ENCODE measurements around the gene LTV1. TPM values are rescaled to one million over a fixed set of nuclear protein-coding genes. Genes with fewer than 3 reads are reported as not detected.
A peak's percentile ranks its signal among the peaks of the same experiment; 100 is the strongest.

Gene LTV1
- total RNA-seq, 6 experiments from 2014 or later = 5.7 to 15.1 (median 11.0) TPM

DNA sequence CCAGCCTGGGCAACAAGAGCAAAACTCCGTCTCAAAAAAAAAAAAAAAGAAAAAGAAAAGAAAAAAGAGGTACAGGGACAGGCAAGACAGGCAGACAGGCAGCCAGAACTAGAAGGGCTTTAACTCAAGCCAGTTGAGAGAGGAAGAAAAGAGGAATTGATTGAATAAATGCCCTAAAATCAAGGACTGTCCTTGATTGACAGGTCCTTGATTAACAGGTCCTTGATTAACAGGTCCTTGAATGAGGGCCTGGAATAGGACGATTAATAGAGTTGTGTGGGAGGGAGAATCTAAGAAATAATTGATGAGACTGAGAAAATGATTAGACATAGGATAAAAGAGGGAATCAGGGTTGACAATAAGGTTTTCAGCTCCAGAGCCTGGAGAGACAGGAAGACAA, 57.2 kb downstream of the LTV1 start:
- no peaks in the 10 kb centered on the region for H3K27me3 ChIP-seq
- WGBS (ENCODE audit: insufficient coverage, low coverage, low lambda C conversion rate, missing lambda C conversion rate) = 73% methylated on average over 2 of the region's 2 CpGs
- intact Hi-C loops (cut with DNase I) = no loop called here
- no peak overlapping the region for H3K4me3 ChIP-seq
- H3K36me3 ChIP-seq = no peaks in the 10 kb centered on the region
- no peaks in the 10 kb centered on the region for H3K4me1 ChIP-seq
- H3K27ac ChIP-seq = no peak overlapping the region
- TF ChIP-seq, protein P1, sequence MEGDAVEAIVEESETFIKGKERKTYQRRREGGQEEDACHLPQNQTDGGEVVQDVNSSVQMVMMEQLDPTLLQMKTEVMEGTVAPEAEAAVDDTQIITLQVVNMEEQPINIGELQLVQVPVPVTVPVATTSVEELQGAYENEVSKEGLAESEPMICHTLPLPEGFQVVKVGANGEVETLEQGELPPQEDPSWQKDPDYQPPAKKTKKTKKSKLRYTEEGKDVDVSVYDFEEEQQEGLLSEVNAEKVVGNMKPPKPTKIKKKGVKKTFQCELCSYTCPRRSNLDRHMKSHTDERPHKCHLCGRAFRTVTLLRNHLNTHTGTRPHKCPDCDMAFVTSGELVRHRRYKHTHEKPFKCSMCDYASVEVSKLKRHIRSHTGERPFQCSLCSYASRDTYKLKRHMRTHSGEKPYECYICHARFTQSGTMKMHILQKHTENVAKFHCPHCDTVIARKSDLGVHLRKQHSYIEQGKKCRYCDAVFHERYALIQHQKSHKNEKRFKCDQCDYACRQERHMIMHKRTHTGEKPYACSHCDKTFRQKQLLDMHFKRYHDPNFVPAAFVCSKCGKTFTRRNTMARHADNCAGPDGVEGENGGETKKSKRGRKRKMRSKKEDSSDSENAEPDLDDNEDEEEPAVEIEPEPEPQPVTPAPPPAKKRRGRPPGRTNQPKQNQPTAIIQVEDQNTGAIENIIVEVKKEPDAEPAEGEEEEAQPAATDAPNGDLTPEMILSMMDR (IDR thresholded peaks at IDR 0.05) = no peak
- no peak for TF ChIP-seq POLR2A (IDR thresholded peaks at IDR 0.05)
- DNase-seq = no peak
- ATAC-seq = no peak
- no peaks in the 10 kb centered on the region for H3K9me3 ChIP-seq

DNA sequence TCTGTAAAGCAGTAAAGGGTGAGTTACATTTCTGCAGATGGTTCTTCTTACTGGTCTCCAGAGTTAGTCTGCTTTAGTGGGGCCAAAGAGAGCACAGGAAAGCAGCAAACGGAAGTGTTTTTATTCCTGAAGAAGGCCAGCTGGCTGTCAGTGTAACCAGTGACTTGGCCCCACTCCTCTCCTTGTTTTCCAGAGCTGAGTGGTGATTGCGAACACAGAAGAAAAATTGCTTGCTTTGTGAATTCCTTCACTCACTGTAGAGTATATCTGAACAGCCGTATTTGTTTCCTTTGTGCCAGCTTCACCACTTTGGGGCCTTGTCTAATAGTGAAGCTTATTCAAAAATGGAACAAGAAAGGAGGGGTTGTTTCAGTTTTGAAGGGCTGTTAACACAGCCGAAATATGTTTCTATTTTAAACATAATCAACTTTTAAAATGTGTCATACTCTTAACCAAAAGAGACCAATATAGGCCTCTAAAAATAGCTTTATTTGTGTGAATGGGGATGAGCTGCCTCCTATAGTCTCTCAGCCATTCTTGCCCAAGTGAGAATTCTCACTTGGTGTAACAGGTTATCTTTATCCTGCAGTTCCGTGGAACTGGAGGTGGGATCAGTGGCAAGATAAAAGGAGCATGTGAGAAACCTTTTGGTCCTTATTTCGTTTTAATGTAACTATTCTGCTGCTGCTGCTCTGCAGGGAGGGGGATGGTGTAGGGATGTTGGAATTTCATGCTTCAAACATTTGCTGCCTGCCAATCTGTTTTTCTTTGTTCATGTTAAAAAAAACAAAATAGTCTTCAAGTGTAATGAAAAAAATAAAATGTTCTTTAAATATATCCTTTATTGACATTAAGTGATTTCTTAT, 59.0 kb downstream of the LTV1 start:
- intact Hi-C loops (cut with DNase I) = no loop called here
- Histone ChIP-seq H3K27me3 (no peaks in the 10 kb centered on the region), H3K4me3 (no peak overlapping the region), H3K4me1 (no peaks in the 10 kb centered on the region), H3K9me3 (no peaks in the 10 kb centered on the region), H3K36me3 (no peaks in the 10 kb centered on the region), H3K27ac (no peak overlapping the region)
- DNase-seq (no peak), ATAC-seq (peak; percentile 27 to 64 (median 49))
- TF ChIP-seq, protein P1 (IDR thresholded peaks at IDR 0.05) = no peak
- no peak for TF ChIP-seq POLR2A (IDR thresholded peaks at IDR 0.05)
- WGBS (ENCODE audit: insufficient coverage, low coverage, low lambda C conversion rate, missing lambda C conversion rate) = 38% methylated on average over 5 of the region's 6 CpGs

DNA sequence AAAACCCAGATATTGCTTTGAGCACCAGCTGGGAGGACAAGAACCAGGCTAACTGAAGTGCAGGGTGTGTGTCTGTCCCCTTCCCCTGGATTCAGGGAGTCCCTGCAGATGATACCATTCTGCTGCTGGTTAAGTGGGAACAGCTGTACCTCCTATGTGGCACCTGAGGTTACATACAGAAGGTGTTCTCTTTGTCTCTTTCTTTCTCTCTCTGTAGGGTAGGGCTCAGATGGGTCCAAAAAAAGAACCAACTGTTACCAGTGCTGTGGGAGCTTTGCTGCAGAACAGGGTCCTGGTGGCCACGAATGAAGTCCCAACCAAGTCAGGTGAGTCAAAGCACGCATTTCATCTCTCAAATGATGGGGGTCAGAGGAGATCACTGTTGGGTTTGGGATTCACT, 59.7 kb downstream of the LTV1 start:
- no peak overlapping the region for H3K27ac ChIP-seq
- WGBS (ENCODE audit: insufficient coverage, low coverage, low lambda C conversion rate, missing lambda C conversion rate) = no CpG with 5 or more reads among the region's 2 CpGs
- H3K36me3 ChIP-seq = no peaks in the 10 kb centered on the region
- H3K27me3 ChIP-seq = no peaks in the 10 kb centered on the region
- intact Hi-C loops (cut with DNase I) = no loop called here
- H3K4me1 ChIP-seq = no peaks in the 10 kb centered on the region
- no peak for DNase-seq
- H3K9me3 ChIP-seq = no peaks in the 10 kb centered on the region
- TF ChIP-seq, protein P1 (IDR thresholded peaks at IDR 0.05) = no peak
- no peak for TF ChIP-seq POLR2A (IDR thresholded peaks at IDR 0.05)
- no peak overlapping the region for H3K4me3 ChIP-seq
- ATAC-seq = no peak

DNA sequence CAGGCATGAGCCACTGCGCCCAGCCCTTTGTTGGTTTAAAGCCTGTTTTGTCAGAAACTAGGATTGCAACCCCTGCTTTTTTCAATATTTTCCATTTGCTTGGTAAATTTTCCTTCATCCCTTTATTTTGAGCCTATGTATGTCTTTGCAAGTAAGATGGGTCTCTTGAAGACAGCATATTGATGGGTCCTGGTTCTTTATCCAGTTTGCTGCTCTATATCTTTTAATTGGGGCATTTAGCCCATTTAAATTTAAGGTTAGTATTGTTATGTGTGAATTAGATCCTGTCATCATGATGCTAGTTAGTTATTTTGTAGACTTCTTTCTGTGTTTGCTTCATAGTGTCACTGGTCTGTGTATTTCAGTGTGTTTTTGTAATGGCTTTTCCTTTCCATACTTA, 67.9 kb downstream of the LTV1 start:
- DNase-seq (no peak), ATAC-seq (no peak)
- Histone ChIP-seq H3K4me3 (no peak overlapping the region), H3K4me1 (no peaks in the 10 kb centered on the region), H3K27me3 (no peaks in the 10 kb centered on the region), H3K27ac (no peak overlapping the region), H3K36me3 (no peaks in the 10 kb centered on the region), H3K9me3 (no peaks in the 10 kb centered on the region)
- 100% methylated on average over 1 of the region's 1 CpG for WGBS (ENCODE audit: insufficient coverage, low coverage, low lambda C conversion rate, missing lambda C conversion rate)
- intact Hi-C loops (cut with DNase I) = no loop called here
- TF ChIP-seq, protein P1 (IDR thresholded peaks at IDR 0.05) = no peak
- TF ChIP-seq POLR2A (IDR thresholded peaks at IDR 0.05) = no peak

All from right lobe of liver (tissue), 6 donors.